Adrenal gland (tissue), 5 donors: ENCODE results near the gene ADD3.

ENCODE experiments used
- POLR2A ChIP-seq, 2 donors: fragments of 450-650 bp; IDR thresholded peaks; one replicate each; pipeline ENCODE4 v1.6.1; 2017; ENCODE audit warnings: antibody characterized with exemption in 2 of 2, mild to moderate bottlenecking in 2 of 2, moderate library complexity in 1 of 2
- TF ChIP-seq, protein P1 (sequence below), 6 experiments: fragments of 450-650 bp in 4 of 6; fragments of 200-600 bp in 2 of 6; sonication (generic) in 1 of 6; IDR thresholded peaks; 1 replicate in 5 of 6; 2 replicates in 1 of 6; pipeline versions ENCODE4 v1.5.1 to v1.8.0; 2016 to 2021; ENCODE audit warnings: antibody characterized with exemption in 6 of 6, mild to moderate bottlenecking in 2 of 6, moderate library complexity in 1 of 6
- donor health status: DM: no; HTN: no; CAD: no.

DNA sequence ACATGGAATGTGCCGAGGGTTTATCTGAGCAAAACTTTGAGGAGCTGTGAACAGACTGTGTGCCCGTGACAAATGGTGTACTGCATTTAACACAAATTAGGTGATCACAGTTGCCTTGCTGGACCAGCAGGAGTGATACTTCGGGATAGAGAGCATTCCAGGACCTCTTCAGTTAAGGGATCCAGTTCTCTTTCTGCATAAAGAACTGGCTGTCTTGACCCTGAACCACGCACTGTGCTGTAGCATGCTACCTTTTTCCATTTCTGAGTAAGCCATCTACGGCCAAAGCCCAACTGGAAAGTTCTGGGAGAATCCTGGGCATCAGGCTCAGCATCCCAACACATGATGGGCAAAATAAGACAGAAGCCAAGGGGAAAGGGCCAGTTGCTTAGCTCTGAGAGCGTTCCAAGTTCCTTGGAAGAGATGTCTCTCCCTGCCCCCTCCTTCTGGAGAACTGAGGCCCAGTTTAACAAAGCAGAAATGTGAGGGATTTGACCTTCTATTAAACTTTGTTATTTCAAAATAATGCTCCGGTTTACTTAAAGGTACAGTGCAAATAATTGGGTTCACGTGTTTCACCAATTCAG lies 37.9 kb upstream of the ADD3 start:
- TF ChIP-seq, protein P1, sequence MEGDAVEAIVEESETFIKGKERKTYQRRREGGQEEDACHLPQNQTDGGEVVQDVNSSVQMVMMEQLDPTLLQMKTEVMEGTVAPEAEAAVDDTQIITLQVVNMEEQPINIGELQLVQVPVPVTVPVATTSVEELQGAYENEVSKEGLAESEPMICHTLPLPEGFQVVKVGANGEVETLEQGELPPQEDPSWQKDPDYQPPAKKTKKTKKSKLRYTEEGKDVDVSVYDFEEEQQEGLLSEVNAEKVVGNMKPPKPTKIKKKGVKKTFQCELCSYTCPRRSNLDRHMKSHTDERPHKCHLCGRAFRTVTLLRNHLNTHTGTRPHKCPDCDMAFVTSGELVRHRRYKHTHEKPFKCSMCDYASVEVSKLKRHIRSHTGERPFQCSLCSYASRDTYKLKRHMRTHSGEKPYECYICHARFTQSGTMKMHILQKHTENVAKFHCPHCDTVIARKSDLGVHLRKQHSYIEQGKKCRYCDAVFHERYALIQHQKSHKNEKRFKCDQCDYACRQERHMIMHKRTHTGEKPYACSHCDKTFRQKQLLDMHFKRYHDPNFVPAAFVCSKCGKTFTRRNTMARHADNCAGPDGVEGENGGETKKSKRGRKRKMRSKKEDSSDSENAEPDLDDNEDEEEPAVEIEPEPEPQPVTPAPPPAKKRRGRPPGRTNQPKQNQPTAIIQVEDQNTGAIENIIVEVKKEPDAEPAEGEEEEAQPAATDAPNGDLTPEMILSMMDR (IDR thresholded peaks at IDR 0.05): no peak
- TF ChIP-seq POLR2A (IDR thresholded peaks at IDR 0.05): no peak
